Astrocyte (in vitro differentiated cells and primary cell): ENCODE results near the gene ENOX1.

Experiments
- CTCF ChIP-seq: IDR thresholded peaks from 2 replicates; pipeline ENCODE4 v1.5.1; 2011; ENCODE audit warnings: low read depth, mild to moderate bottlenecking, inconsistent platforms, low read length, moderate library complexity; ENCODE audit not compliant: insufficient read depth
- EZH2 ChIP-seq: IDR thresholded peaks from 2 replicates; pipeline ENCODE4 v1.6.1; 2012; ENCODE audit warnings: mild to moderate bottlenecking, low read length, inconsistent platforms; ENCODE audit not compliant: insufficient read depth

- no peak for TF ChIP-seq EZH2
- no peak for TF ChIP-seq CTCF
Observed at GRCh38 chr13:43170506-43170905, 616.3 kb downstream of the ENOX1 start.
